DND-41 (cell line): ENCODE results near the gene TACC3.

Source experiments
- EZH2 ChIP-seq: IDR thresholded peaks from 3 replicates; pipeline ENCODE4 v1.6.1; 2012; ENCODE audit warnings: borderline replicate concordance, low read depth, mild to moderate bottlenecking, moderate library complexity, low read length, inconsistent platforms; ENCODE audit not compliant: severe bottlenecking
- TF ChIP-seq, protein P1 (sequence below): IDR thresholded peaks from 2 replicates; pipeline ENCODE4 v1.5.1; 2012; ENCODE audit warnings: borderline replicate concordance, low read length, moderate library complexity, mild to moderate bottlenecking; ENCODE audit not compliant: poor library complexity, severe bottlenecking; ENCODE audit errors: extremely low read depth

DNA sequence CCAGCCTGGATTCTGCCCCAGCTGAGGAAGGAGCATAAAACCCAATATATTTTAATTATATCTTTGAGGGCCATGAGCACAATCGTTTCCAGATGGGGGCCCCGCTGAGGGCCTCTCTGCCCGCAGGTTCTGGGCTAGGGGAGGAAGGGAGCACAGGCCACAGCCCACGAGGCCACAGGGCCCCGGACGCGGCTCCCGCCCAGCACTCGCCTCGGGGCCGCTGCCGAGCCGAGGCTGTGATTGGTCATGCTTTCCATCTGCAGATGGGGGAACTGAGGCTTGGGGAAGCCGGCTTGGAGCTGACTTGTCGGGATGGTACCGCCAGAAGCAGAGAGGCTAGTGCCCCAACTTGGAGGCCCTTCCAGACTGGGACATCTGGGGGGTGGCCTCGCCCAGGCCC lies 34.0 kb downstream of the TACC3 start:
- TF ChIP-seq EZH2 = no peak
- TF ChIP-seq, protein P1, sequence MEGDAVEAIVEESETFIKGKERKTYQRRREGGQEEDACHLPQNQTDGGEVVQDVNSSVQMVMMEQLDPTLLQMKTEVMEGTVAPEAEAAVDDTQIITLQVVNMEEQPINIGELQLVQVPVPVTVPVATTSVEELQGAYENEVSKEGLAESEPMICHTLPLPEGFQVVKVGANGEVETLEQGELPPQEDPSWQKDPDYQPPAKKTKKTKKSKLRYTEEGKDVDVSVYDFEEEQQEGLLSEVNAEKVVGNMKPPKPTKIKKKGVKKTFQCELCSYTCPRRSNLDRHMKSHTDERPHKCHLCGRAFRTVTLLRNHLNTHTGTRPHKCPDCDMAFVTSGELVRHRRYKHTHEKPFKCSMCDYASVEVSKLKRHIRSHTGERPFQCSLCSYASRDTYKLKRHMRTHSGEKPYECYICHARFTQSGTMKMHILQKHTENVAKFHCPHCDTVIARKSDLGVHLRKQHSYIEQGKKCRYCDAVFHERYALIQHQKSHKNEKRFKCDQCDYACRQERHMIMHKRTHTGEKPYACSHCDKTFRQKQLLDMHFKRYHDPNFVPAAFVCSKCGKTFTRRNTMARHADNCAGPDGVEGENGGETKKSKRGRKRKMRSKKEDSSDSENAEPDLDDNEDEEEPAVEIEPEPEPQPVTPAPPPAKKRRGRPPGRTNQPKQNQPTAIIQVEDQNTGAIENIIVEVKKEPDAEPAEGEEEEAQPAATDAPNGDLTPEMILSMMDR = no peak
